ENCODE results near the gene PGBD4. TPM values are rescaled to one million over a fixed set of nuclear protein-coding genes. Genes with fewer than 3 reads are reported as not detected.

Gene PGBD4
- total RNA-seq, 1 experiment from 2014 or later: 2.3 TPM

DNA sequence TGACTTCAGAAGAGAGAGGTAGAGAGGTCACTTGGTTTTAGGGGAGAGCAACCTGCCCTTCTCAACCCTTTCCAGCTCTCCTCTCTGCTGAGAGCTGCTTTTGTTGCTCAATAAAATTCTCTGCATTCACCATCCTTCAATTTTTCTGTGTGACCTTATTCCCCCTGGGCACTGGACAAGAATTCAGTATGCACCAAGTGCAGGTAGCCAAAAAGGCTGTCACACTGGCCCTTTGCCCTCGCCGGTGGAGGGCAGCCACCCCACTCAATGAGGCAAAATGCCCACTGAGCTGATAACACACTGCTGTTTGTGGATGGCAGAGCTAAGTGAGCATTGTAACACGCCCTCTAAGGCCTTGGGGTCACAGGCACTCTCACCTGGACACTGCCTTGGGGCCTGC lies 12.9 kb downstream of the PGBD4 start:
- Histone ChIP-seq H3K27ac (ENCODE audit: low read length) (no peak overlapping the region), H3K4me1 (ENCODE audit: control insufficient read depth, insufficient read depth, low read length) (no peaks in the 10 kb centered on the region; the same call in 1 of the 2 replicates), H3K27me3 (ENCODE audit: control insufficient read depth, insufficient read depth, low read length) (no peaks in the 10 kb centered on the region), H3K36me3 (ENCODE audit: control insufficient read depth, insufficient read depth, low read length) (no peaks in the 10 kb centered on the region), H3K9me3 (ENCODE audit: control insufficient read depth, insufficient read depth, low read depth, low read length) (no peaks in the 10 kb centered on the region), H3K4me3 (ENCODE audit: low read depth in 2 of 2, low read length in 2 of 2) (no peak overlapping the region)
- DNase-seq (ENCODE audit: low read depth, low spot score) (no peak), ATAC-seq (no peak)
- TF ChIP-seq, protein P1, sequence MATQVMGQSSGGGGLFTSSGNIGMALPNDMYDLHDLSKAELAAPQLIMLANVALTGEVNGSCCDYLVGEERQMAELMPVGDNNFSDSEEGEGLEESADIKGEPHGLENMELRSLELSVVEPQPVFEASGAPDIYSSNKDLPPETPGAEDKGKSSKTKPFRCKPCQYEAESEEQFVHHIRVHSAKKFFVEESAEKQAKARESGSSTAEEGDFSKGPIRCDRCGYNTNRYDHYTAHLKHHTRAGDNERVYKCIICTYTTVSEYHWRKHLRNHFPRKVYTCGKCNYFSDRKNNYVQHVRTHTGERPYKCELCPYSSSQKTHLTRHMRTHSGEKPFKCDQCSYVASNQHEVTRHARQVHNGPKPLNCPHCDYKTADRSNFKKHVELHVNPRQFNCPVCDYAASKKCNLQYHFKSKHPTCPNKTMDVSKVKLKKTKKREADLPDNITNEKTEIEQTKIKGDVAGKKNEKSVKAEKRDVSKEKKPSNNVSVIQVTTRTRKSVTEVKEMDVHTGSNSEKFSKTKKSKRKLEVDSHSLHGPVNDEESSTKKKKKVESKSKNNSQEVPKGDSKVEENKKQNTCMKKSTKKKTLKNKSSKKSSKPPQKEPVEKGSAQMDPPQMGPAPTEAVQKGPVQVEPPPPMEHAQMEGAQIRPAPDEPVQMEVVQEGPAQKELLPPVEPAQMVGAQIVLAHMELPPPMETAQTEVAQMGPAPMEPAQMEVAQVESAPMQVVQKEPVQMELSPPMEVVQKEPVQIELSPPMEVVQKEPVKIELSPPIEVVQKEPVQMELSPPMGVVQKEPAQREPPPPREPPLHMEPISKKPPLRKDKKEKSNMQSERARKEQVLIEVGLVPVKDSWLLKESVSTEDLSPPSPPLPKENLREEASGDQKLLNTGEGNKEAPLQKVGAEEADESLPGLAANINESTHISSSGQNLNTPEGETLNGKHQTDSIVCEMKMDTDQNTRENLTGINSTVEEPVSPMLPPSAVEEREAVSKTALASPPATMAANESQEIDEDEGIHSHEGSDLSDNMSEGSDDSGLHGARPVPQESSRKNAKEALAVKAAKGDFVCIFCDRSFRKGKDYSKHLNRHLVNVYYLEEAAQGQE (IDR thresholded peaks at IDR 0.05; ENCODE audit: insufficient read depth in 1 of 2, low read depth in 2 of 2, low read length in 1 of 2): no peak
- TF ChIP-seq, protein P2, sequence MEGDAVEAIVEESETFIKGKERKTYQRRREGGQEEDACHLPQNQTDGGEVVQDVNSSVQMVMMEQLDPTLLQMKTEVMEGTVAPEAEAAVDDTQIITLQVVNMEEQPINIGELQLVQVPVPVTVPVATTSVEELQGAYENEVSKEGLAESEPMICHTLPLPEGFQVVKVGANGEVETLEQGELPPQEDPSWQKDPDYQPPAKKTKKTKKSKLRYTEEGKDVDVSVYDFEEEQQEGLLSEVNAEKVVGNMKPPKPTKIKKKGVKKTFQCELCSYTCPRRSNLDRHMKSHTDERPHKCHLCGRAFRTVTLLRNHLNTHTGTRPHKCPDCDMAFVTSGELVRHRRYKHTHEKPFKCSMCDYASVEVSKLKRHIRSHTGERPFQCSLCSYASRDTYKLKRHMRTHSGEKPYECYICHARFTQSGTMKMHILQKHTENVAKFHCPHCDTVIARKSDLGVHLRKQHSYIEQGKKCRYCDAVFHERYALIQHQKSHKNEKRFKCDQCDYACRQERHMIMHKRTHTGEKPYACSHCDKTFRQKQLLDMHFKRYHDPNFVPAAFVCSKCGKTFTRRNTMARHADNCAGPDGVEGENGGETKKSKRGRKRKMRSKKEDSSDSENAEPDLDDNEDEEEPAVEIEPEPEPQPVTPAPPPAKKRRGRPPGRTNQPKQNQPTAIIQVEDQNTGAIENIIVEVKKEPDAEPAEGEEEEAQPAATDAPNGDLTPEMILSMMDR (IDR thresholded peaks at IDR 0.05): no peak
- TF ChIP-seq SIN3A (IDR thresholded peaks at IDR 0.05; ENCODE audit: borderline replicate concordance, insufficient read depth, low read depth, low read length): no peak
- TF ChIP-seq TCF7L2 (IDR thresholded peaks at IDR 0.05; ENCODE audit: low read depth, low read length): no peak
- no peak for TF ChIP-seq POLR2AphosphoS5 (IDR thresholded peaks at IDR 0.05; ENCODE audit: low read depth, low read length)
- no TSS peak for BruUV-seq (replicated peaks)
- CTCF ChIA-PET: no interaction called here
- POLR2A ChIA-PET: no interaction called here
- in situ Hi-C loops (cut with HindIII; ENCODE audit: low pct_unique_long_range_greater_than_20kb, low sequenced_read_pairs): no loop called here
- intact Hi-C loops (cut with micrococcal nuclease; ENCODE audit: unreplicated experiment): no loop called here

DNA sequence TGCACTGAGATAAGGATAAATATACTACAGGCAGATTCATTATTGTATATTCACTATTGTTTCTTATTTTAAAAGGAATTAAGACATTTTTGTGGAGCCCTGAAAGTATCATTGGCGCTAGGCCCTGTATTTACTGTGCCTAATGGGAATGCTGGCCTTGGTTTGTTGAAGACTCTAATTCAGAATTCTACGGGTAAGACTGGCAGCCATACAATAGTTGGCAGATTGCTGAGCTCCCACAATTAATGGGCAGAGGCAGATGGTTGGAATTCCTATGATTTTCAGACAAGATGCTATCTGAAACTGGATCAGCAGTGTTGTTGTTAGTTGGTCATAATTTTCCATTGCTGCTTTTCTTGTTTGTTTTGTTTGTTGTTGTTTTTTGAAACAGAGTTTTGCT lies 14.7 kb downstream of the PGBD4 start:
- Histone ChIP-seq H3K4me1 (ENCODE audit: control insufficient read depth, insufficient read depth, low read length) (no peaks in the 10 kb centered on the region; the same call in 1 of the 2 replicates), H3K27ac (ENCODE audit: low read length) (no peak overlapping the region), H3K4me3 (ENCODE audit: low read depth in 2 of 2, low read length in 2 of 2) (no peak overlapping the region), H3K9me3 (ENCODE audit: control insufficient read depth, insufficient read depth, low read depth, low read length) (no peaks in the 10 kb centered on the region), H3K36me3 (ENCODE audit: control insufficient read depth, insufficient read depth, low read length) (no peaks in the 10 kb centered on the region), H3K27me3 (ENCODE audit: control insufficient read depth, insufficient read depth, low read length) (no peaks in the 10 kb centered on the region)
- DNase-seq (ENCODE audit: low read depth, low spot score) (no peak), ATAC-seq (peak; percentile 70)
- ChIA-PET POLR2A (no interaction called here), CTCF (no interaction called here)
- in situ Hi-C loops (cut with HindIII; ENCODE audit: low pct_unique_long_range_greater_than_20kb, low sequenced_read_pairs): no loop called here
- TF ChIP-seq TCF7L2 (IDR thresholded peaks at IDR 0.05; ENCODE audit: low read depth, low read length) (no peak), SIN3A (IDR thresholded peaks at IDR 0.05; ENCODE audit: borderline replicate concordance, insufficient read depth, low read depth, low read length) (no peak), POLR2AphosphoS5 (IDR thresholded peaks at IDR 0.05; ENCODE audit: low read depth, low read length) (no peak)
- TF ChIP-seq, protein P2 (IDR thresholded peaks at IDR 0.05): no peak
- TF ChIP-seq, protein P1 (IDR thresholded peaks at IDR 0.05; ENCODE audit: insufficient read depth in 1 of 2, low read depth in 2 of 2, low read length in 1 of 2): no peak
- BruUV-seq (replicated peaks): no TSS peak
- intact Hi-C loops (cut with micrococcal nuclease; ENCODE audit: unreplicated experiment): no loop called here

Measured in Panc1 (cell line).